ENCODE data around the gene PCDH1. TPM values are rescaled to one million over a fixed set of nuclear protein-coding genes. Genes with fewer than 3 reads are reported as not detected.
"Not testable (repeated sequence)": the region's sequence is repeated elsewhere in the genome, so short reads cannot be mapped to it uniquely, and the experiment has no call there.

PCDH1 gene
- total RNA-seq: 21.3 TPM

DNA sequence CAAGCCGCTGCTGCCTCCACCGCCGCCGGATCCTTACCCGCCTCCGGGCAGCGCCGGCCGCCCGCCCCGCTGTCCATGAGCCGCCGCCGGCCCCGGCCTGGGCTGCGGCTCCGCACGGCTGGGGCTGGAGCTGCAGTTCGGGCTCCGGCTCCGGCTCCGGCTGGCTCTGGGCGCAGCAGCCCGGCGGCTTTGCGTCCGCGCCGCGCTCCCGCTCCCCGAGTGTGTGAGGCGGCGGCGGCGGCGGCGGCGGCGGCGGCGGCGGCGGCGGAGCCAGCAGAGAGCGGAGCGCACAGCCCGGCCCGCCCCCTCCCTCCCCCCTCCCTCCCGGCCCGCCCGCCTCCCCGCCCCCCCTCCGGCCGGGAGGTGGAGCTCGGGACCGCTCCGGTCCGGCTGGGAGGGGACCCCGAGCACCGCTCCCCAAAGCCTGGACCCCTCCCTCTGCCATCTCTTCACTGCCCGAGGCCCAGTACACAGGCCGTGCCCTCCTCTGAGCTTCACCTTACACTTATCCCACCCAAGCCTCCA is at the start of gene PCDH1:
PCDH1 (minus strand) TSS at position 225 of the 525 bp plus-strand sequence; CDS start at position 77, 148 bp downstream.
- no peak for DNase-seq

DNA sequence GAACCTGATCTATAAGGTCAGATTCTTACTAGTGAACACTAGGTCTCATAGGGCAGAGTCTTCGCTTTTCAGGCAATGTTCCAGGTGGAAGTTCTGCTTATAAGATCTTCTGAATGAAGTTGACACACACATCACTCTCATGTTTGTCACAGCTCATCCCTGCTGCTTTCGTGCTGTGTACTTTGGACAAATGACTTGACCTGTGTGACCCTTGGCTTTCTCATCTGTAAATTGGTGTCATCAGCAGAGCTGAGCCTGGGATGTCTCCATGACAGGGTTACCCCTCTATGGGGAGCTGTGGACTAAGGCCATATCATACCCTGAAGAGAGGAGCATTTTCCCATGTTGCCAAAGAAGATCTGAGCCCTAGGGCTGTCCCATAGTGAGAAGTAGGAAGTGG is 48.2 kb upstream of the PCDH1 start:
- no peak for DNase-seq

DNA sequence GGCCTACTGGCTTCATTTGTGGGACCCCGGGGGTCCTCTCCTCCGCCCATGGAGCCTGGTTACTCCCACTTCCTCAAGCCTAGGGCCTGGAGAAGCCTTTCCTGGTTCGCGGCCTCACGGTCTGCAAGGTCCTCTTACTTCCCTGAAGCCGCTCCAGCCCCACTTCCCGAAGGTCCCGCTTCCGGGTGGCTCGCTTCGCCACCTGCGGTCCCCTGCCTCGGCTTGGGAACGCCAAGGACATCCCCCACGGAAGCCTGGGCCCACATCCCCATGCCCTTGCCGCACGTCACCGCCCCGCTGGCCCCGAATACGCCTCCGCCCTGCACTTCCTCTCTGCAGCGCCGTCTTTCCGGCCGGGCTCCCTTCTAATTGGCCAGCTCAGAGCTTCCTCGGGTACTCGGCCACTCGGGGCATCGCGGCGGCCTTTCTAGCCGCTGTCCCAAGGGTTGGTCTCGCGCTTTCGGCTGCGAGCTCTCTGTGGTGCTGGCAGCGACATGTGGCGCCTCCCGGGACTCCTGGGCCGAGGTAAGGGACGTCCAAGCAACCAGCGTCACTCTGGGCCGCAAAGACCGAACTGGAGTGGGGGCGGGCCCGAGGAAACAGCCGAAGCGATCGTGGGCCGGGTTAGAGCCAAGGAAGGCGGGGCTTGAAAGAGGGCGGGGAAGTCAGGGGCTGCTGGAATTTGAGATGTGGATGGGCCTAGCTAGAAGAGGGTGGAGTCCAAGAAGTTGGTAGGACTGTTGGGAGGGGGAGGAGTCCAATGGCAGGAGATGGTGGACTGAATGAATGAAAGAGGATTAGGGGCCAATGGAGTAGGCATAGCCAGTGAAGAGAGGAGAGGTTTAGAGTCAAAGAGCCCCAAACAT is 45.5 kb upstream of the PCDH1 start, which contains the start of gene DELE1:
DELE1 (plus strand) TSS at position 424 of the 866 bp plus-strand sequence; CDS start at position 495, 71 bp downstream.
- DNase-seq: peak; percentile 89

DNA sequence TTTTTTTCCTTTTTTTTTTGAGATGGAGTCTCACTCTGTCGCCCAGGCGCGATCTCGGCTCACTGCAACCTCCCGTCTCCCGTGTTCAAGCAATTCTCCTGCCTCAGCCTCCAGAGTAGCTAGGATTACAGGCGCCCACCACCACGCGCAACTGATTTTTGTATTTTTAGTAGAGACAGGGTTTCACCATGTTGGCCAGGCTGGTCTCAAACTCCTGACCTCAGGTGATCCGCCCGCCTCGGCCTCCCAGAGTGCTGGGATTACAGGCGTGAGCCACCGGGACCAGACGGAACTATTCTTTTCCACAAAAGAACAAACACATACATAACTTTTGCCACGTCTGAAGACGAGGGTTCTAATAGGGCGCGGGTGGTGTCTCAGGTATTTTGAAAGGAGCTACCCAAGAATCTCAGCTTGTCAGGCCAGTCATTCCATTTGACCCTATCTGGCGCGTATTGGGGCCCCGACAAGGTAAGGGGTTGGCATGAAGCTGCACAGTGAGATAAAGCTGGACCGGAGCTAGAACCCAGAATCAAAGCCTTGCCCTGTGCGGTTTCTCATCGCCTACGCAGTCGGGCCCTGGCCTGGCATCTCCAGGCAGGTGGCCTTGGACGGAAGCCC is 44.7 kb upstream of the PCDH1 start:
- not testable (repeated sequence) for DNase-seq

DNA sequence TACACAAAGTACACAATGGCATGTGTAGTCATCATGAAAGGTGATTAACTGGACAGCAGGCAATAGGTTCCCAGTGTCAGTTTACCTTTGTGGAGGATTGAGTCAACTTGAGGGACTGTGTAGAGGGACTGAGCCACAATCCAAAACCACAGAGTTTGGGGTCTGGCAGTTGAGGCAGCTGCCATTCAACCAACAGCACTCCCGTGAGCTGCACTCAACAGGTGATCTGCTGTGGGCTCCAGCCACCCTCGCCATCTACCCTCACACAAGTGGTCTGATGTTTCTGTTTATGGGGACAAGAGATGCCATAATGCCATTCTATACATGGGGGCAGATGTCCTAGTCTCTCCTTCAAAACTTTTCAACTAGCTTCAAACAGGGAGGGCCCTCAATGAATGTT is 42.6 kb upstream of the PCDH1 start:
- DNase-seq: no peak

DNA sequence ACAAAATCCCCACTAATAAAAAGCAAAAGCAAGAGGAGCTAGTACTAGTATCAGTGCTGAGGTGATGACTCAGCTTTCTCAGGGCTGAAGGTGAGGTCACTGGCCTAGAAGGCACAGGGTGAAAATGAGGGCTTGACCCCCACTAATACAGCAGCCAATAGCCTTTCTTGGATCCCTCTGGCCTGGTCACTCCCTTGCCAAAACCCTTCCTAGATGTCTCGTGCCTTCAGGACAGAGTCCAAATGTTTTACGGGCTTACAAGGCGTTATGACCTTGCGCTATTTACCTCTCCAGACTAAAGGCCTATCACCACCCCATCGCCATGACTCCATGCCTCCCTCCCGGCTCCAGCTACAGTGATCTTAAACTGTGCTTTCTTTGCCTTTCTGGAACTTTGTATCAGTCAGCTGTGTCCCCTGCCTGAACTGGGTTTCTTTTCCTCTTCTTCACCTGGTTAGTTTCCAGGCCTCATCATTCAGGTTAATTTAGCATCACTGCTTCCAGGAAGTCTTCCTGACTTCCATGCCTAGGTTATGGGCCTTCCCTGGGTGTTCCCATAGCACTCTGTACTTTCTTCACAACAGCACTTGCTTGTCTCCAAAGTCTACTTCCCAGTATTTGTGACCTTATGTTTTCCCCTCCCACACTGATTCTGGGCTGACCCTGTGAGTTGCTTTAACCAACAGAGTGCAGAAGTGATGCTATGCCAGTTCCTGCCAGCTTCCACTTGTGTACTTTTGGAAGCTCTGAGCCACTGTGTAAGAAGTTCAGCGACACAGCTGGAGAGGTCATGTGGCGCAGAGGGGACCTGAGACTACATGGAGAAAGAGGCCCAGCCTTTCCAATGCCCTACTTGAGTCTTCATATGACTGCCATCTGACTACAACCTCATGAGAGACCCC is 41.3 kb upstream of the PCDH1 start:
- no peak for DNase-seq

DNA sequence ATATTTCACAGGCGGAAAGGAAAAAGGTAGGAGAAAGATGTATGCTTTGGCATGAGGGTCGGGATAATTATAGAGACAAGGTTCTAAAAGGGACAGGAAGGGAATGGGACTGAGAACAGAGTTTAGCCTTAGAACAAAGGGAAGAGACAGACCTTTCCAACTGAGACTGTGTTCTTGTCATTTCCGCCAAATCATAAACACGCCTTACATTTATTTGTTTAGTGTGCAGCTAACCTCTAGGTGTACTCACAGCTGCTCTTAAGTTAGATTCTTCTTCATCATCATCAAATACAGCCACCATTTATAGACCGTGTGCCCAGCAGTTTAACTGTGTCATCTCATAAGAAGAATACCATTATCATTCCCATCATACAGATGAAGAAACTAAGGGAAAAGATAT is 39.5 kb upstream of the PCDH1 start:
- DNase-seq: no peak

DNA sequence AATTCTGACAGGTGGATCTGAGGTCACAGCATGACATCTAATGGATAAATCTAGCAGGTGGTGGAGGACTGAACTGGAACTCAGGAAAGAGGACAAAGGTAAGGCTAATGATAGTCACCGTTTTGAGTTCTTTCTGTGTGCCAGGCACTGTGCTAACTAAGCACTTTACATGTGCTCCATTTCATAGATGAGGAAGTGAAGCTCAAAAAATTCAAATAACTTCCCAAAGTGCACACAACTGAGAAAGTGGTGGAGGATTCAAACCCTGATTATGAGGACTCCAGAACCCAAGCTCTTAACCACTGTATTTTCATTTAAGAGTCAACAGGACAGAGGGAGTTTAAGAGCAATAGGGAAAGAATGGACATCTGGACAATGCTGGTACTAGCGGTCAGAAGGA is 38.3 kb upstream of the PCDH1 start:
- DNase-seq: no peak

DNA sequence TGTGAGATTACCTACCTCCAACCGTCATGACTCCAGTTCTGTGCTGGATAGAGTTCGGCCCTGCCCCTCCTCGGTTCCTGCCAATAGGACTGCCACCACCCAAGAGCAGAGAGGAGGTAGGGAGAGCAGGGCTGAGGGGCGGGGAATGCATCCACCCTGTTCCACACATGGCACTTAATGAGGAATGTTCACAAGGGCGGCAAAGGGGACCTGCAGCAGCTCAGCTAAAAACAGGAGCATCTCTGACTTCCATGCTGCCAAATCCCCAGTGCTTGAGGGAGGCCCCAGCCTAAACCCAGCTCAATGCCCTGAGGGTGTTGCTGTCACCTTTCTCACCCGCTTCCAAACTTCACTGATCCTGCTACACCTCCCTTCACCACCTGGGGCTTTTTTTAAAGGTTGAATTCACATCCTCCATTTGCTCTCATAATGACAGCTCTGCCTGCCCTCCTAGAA is 37.7 kb upstream of the PCDH1 start:
- no peak for DNase-seq

DNA sequence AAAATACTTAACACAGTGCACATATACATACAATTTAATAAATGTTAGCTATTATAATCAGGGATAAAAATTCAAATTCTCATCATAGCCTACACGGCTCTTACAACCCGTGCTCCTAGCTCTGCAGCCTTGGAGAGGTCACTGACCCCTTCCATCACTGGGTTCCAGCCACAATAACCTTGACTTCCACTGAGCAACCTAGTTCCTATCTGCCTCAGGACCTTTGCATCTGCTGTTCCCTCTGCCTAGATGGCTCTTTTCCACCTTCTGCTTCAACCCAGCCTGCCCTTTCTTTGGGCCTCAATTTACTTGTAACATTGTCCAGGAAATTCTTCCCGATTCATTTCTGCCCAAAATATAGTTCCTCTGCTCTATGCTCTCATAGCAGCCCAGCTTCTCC is 36.6 kb upstream of the PCDH1 start:
- no peak for DNase-seq

DNA sequence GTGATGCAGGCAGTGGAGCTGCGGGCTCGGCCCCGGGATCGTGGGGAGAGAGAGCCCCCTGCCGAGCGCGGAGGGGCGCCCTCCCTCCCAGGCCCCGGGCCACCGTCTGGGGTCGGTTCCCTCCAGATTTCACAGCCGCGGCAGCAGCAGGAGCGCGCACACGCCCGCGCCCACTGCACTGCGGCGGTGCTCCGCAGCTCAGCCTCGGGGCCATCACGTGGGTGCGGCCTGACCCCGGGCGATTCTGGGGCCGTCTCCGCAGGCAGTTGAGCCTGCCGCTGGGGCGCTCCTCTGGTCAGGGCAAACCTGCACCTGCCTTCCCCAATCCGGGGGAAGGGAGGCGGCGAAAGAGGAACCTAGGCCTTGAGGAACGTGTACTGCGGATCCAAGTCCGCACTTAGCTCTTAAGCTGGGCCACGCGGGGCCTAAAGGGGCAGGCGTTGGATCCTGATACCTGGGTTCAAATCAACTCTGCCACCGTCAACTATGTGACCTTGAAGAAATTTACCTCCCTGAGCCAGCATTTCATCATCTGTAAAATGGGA is 36.1 kb upstream of the PCDH1 start:
- no peak for DNase-seq

DNA sequence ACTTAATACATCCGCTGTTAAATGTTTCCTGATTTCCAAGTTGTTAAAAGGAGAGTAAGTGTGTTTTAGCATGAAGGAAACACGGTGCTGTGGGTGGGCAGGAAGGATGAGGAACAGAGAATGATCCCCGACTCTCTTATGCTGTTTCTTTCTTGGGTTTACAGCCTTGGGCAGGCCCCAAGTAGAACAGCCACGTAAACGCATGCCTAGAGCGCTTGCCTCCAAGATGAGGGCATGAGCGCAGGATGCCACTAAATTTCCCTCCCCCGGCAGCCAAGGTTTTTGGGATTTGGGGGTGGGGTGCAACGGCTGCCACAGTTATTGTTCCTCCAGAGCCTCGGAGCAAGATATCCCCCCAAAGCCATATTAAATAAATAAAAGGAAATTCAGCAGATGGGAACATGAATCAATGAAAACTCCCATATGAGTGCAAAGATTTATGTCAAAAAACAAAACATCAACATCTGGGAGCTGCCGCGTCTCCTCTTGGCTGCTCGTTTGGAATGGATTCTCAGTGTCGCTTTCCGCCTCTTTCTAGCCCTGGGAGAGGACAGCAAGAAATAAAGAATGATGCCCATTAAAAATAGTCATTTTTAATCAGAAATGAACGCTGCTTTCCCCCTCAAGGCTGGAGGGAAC is 35.5 kb upstream of the PCDH1 start:
- DNase-seq: peak; percentile 63

DNA sequence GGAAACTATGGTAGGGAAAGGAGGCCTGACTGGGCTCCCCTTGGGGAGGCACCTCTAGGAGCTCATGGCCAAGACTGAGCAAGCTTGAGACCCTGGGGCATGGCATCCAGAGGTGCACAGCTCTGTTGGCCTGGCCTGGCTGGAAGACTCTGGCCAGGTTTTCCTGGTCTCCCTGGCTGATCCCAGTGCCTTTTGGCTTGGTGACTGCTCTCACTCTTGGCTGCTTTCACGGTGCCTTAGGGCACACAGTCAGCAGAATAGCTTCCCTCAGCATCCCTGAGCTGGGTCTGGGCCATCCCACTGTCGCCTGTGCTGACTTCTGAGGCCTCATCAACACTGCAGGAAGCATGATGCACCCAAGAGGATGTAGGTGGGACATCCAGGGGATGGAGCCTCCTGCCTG is 32.1 kb upstream of the PCDH1 start:
- DNase-seq: no peak

DNA sequence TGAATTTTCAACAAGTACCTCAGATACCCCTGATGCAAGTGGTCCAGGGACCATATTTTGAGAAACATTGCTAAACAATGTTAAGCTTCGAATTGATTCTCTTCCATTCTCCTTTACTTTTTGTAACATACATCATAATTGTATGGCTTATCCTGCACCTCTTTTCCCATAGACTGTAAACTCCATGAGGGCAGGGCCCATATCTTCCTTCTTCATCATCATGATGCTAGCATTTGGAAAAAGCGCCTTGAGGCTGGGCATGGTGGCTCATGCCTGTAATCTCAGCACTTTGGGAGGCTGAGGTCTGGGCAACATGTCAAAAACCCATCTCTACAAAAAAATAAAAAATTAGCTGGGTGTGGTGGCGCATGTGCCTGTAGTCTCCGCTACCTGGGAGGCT is 31.0 kb upstream of the PCDH1 start:
- DNase-seq: no peak

DNA sequence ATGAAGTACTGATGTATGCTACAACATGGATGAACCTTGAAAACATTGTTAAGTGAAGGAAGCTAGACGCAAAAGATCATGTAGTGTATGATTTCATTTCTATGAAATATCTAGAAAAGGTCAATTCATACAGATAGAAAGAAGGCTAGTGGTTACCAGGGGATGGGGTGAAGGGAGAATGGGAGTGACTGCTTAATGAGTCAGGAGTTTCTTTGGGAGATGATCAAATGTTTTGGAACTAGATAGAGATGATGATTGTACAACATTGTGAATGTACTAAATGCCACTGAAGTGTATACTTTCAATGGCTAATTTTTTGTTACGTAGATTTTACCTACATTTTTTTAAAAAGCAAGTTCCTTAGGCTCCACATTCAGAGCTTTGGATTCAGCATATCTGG is 30.6 kb upstream of the PCDH1 start:
- no peak for DNase-seq

DNA sequence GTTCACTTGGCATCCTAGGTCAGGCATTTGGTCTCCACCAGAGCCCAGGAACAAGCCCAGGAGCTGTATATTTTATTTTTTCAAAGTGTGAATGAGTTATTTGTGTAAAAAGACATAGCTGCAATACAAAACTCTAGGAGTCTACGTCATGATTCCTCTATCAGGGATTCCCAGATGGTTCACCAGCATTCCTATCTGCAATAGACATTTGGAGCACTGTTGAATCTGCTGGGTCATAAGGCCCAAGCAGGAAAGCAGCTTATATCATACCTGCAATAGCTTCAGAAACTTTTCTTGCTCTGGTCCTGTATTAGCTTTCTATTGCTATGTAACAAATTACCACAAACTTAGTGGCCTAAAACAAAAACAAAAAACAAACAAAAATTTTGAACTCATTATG is 28.8 kb upstream of the PCDH1 start:
- no peak for DNase-seq

DNA sequence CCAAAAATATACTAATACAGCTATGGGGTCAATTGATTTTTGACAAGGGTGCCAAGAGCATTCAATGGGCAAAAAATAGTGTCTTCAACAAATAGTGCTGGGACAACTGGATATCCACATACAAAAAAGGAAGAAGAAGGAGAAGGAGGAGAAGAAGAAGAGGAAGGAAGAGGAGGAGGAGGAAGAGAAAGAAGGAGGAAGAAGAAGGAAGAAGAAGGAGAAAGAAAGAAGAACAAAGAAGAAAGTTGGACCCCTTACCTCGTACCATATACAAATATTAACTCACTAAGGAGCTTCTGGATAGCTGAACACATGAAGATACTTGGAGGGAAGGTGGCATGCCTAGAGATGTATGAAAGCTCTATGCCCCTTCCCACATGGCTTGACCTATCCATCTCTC is 28.3 kb upstream of the PCDH1 start:
- no peak for DNase-seq

DNA sequence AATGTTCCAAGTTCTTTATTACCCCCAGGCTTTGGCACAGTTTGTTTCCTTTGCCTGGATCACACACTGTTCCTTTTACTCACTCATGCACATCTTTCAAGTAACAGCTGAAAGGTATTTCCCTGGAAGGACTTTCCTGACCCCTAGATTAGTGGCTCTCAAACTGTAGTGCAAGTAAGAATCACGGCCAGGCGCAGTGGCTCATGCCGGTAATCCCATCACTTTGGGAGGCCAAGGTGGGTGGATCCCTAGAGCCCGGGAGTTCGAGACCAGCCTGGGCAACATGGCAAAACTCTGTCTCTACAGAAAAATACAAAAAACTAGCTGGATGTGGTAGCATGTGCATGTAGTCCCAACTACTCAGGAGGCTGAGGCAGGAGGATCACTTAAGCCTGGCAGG is 26.3 kb upstream of the PCDH1 start:
- DNase-seq: no peak

DNA sequence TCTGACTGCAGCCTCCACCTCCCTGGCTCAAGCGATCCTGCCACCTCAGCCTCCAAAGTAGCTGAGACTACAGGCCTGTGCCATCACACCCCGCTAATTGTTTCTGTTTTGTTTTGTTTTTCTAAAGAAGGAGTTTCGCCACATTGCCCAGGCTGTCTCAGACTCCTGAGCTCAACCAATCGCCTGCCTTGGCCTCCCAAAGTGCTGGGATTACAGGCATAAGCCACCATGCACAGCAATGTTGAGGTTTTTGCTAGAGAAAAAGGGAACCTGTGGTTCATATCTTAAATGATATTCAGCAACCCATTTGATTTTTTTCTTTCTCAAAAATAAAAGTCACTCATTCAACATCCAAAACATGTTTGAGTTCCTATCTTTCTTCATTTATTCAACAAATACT is 25.1 kb upstream of the PCDH1 start:
- no peak for DNase-seq

DNA sequence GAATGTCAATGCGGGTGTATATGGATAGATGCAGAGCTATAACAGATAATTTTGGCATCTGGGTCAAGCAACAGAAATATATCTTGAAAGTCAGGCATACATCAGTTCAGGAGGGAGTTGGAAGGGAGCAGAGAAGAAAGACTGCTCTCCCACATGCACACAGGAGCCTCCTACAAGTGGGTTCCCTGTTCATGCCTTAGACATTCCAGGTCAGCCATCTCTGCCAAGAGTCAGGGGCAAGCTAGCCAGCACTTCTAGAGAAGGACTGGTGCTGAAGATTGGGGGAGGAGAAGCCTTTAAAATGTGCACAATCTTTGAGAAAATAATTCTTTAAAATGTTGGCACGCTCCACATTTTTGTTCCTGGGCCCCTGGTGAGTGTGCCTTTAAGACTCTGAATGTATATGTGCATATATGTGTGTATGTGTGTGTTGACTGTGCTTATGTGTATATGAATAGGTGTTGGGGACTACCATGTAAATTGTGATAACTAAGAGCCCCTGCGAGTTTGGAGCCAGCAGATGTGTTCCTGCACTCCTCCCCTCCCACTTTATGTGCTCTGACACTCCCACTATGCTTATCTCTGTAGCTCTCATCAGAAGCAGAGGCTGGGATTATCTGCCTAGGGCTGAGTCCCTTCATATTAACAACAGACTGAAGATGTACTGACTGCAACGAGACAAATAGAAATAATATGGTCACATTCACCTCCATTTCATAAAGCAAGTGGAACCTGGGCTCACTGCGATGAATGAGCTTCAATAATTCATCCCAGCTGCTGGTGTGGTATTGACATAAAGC is 24.0 kb upstream of the PCDH1 start:
- DNase-seq: no peak

Measured in skin of body (tissue), 2 donors.